ENCODE measurements around the gene H2AZ2. TPM values are rescaled to one million over a fixed set of nuclear protein-coding genes. Genes with fewer than 3 reads are reported as not detected.
A peak's percentile ranks its signal among the peaks of the same experiment; 100 is the strongest.
"Not testable (repeated sequence)": the region's sequence is repeated elsewhere in the genome, so short reads cannot be mapped to it uniquely, and the experiment has no call there.

Gene H2AZ2
- total and polyA plus RNA-seq, 5 experiments from 2014 or later, result 156 to 254 (median 236) TPM

- Mint-ChIP-seq H3K4me1 (peaks cover 18 to 53% (median 43%) of the 10 kb centered on the region in 4 donors), H3K27ac (peak overlapping the region; percentile 94 to 99 (median 98)), H3K4me3 (peak overlapping the region; percentile 87 to 98 (median 94)), H3K9me3 (peaks cover 0 to 5% (median 0%) of the 10 kb centered on the region in 9 donors), H3K27me3 (peaks cover 0 to 3% (median 0%) of the 10 kb centered on the region in 5 donors), H3K36me3 (peaks cover 0 to 14% (median 0%) of the 10 kb centered on the region in 3 donors)
- POLR2A ChIA-PET, result interaction anchor here (0.7 to 3.7 kb wide), 27 partner anchors 9 to 386 kb away, joined by 3 to 37 read pairs (median 7); partner anchors contain the start of genes DDX56, NUDCD3, OGDH and PPIA
- DNase-seq (no peak), ATAC-seq (peak; percentile 40 to 48)
Observed at GRCh38 chr7:44846816-44847508, 925 bp downstream of the H2AZ2 start.

DNA sequence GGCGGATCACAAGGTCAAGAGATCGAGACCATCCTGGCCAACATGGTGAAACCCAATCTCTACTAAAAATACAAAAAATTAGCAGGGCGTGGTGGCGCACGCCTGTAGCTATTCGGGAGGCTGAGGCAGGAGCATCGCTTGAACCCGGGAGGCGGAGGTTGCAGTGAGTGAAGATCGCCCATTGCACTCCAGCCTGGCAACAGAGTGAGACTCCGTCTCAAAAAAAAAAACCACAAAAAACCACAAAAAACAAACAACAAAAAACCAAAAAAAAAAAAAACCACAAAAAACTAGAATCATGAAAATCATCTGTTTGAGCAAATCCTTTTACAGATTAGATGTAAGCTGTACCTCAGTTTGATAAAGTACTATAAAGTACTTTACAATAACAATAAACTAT is 1.5 kb downstream of the H2AZ2 start:
- peak in 7 of 10 donors; percentile 6 to 53 (median 28) for DNase-seq
- H3K27ac Mint-ChIP-seq, result peak overlapping the region; percentile 94 to 99 (median 98)
- not testable (repeated sequence) for H3K27me3 Mint-ChIP-seq, ATAC-seq, H3K9me3 Mint-ChIP-seq
- peak overlapping the region; percentile 87 to 98 (median 94) for H3K4me3 Mint-ChIP-seq
- H3K4me1 Mint-ChIP-seq, result peaks cover 21 to 59% (median 47%) of the 10 kb centered on the region in 4 donors
- POLR2A ChIA-PET, result interaction anchor here (0.7 to 3.7 kb wide), 17 partner anchors 9 to 795 kb away, joined by 3 to 34 read pairs (median 5); partner anchors contain the start of genes DDX56, NUDCD3, OGDH and PPIA
- H3K36me3 Mint-ChIP-seq, result peaks cover 0 to 20% (median 3%) of the 10 kb centered on the region in 3 donors

DNA sequence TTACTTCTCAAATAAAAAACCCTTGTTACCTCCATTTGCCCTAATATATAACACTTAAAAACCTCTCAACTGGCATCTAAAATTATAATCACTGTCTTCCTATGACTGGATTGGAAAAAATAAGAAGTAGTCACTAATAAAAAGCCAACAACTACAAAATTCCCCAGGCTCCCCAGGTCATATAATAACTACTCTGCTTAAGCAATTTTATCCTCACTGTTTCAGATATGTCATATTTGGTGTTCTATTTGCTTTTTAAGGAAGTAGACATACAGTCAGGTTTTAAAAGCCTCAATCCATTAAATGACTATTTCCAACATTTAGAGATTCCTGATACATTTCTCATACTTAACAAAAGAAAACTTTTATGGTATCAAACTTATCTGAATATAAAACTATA is 2.4 kb downstream of the H2AZ2 start:
- DNase-seq (no peak), ATAC-seq (no peak)
- H3K4me1 Mint-ChIP-seq, result peaks cover 23 to 65% (median 55%) of the 10 kb centered on the region in 4 donors
- peaks cover 0 to 3% (median 0%) of the 10 kb centered on the region in 5 donors for H3K27me3 Mint-ChIP-seq
- H3K27ac Mint-ChIP-seq, result peak overlapping the region in 9 of 10 donors; percentile 60 to 99 (median 98)
- H3K36me3 Mint-ChIP-seq, result peaks cover 0 to 30% (median 8%) of the 10 kb centered on the region in 3 donors
- POLR2A ChIA-PET, result interaction anchor here (0.6 to 3.7 kb wide), 6 partner anchors 22 to 355 kb away, joined by 3 to 32 read pairs (median 12); partner anchors contain the start of genes NUDCD3, PPIA and TMED4
- H3K4me3 Mint-ChIP-seq, result peak overlapping the region in 9 of 10 donors; percentile 45 to 96 (median 93)
- peaks cover 0 to 5% (median 0%) of the 10 kb centered on the region in 9 donors for H3K9me3 Mint-ChIP-seq

GRCh38 chr7:44843440-44843839 is 4.4 kb downstream of the H2AZ2 start:
- Mint-ChIP-seq H3K36me3 (peaks cover 0 to 43% (median 15%) of the 10 kb centered on the region in 3 donors), H3K4me1 (peaks cover 23 to 71% (median 59%) of the 10 kb centered on the region in 4 donors)
- not testable (repeated sequence) for ATAC-seq, H3K27me3 Mint-ChIP-seq, H3K9me3 Mint-ChIP-seq, H3K4me3 Mint-ChIP-seq, DNase-seq, H3K27ac Mint-ChIP-seq
- POLR2A ChIA-PET, result interaction anchor here (0.7 to 1.8 kb wide), 6 partner anchors 42 to 1005 kb away, joined by 3 to 5 read pairs (median 4); partner anchors contain the start of genes DDX56 and PPIA

- not testable (repeated sequence) for H3K9me3 Mint-ChIP-seq, H3K27me3 Mint-ChIP-seq, DNase-seq, ATAC-seq
- POLR2A ChIA-PET, result interaction anchor here (0.7 to 1.2 kb wide), 4 partner anchors 43 to 269 kb away, joined by 3 read pairs; partner anchors contain the start of genes DDX56, OGDH, PPIA and PURB
- Mint-ChIP-seq H3K4me1 (peaks cover 20 to 68% (median 57%) of the 10 kb centered on the region in 4 donors), H3K36me3 (peaks cover 0 to 49% (median 15%) of the 10 kb centered on the region in 3 donors), H3K4me3 (peak overlapping the region in 2 of 10 donors; percentile 0 to 40), H3K27ac (peak overlapping the region in 1 of 10 donors; percentile 41)
Observed at GRCh38 chr7:44842675-44843074, 5.2 kb downstream of the H2AZ2 start.

GRCh38 chr7:44838751-44839150 is 9.1 kb downstream of the H2AZ2 start:
- peaks cover 0 to 79% (median 18%) of the 10 kb centered on the region in 3 donors for H3K36me3 Mint-ChIP-seq
- POLR2A ChIA-PET, result no interaction called here
- ATAC-seq, result no peak

DNA sequence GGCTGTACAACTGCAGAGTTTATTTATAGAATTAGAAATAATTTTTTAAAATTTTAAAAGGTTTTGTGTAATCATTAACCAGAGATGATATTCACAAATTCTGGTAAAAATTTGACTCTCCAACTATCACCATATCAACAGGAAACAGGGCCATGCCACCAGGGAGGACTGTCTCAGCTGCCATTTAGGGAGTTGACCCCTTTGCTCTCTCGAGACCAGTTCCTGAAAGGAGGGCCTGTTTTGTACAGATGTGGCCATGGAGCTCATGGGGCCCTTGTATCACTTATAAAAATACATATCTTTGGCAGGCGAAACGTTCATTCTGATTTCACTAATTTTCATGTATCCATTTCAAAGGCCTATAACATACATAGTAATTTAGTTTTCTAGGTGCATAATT is 20.3 kb downstream of the H2AZ2 start:
- ATAC-seq, result no peak
- POLR2A ChIA-PET, result interaction anchor here (1.0 kb wide), 1 partner anchor 59 kb away, joined by 3 read pairs; no protein-coding TSS in a partner anchor
- Mint-ChIP-seq H3K4me3 (no peak overlapping the region), H3K27me3 (no peaks in the 10 kb centered on the region), H3K27ac (peak overlapping the region in 9 of 10 donors; percentile 5 to 77 (median 61)), H3K36me3 (peaks cover 0 to 66% (median 7%) of the 10 kb centered on the region in 3 donors), H3K9me3 (no peaks in the 10 kb centered on the region), H3K4me1 (peaks cover 0 to 17% (median 4%) of the 10 kb centered on the region in 4 donors)
- DNase-seq, result no peak

More at GRCh38 chr7:44838751-44839150, 9.1 kb downstream of the H2AZ2 start:
- Mint-ChIP-seq H3K4me3 (no peak overlapping the region), H3K27me3 (no peaks in the 10 kb centered on the region), H3K4me1 (peaks cover 11 to 42% (median 28%) of the 10 kb centered on the region in 4 donors), H3K9me3 (no peaks in the 10 kb centered on the region), H3K27ac (peak overlapping the region in 1 of 10 donors; percentile 40)
- no peak for DNase-seq

DNA sequence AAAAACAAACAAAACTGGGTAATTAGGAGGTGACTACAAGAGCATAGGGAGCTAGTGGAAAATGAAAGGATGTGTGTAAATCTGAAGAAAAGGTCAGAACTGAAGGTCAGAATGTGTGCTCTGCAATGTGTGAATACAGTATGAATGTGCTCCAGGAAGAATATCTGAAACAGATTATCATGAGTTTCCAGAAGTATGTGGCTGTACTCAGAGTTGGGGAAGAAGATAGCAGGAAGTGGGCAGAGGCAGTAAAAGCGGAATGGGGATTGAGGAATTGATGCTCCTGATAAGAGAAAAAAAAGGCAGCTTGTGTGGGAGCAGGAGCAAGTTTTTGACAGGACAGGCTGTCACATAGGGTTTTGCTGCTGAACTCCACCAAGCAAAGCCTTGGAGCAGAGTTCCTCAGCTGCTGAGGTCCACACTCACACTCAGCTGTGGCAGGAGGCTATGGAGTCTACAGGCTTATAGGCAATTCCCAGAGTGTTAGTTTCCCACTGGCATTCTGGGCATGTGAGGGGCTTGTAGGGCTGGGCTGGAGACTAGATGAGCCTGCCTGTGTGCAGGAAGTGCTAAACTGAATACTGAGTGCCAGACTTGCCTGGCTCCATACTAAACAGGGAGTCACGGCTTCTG is 22.9 kb downstream of the H2AZ2 start:
- Mint-ChIP-seq H3K4me1 (peaks cover 0 to 21% (median 6%) of the 10 kb centered on the region in 4 donors), H3K36me3 (peaks cover 0 to 43% (median 7%) of the 10 kb centered on the region in 3 donors), H3K27ac (peak overlapping the region; percentile 32 to 88 (median 70)), H3K9me3 (no peaks in the 10 kb centered on the region), H3K4me3 (no peak overlapping the region), H3K27me3 (no peaks in the 10 kb centered on the region)
- POLR2A ChIA-PET, result no interaction called here
- ATAC-seq (peak; percentile 20 to 25), DNase-seq (no peak)

DNA sequence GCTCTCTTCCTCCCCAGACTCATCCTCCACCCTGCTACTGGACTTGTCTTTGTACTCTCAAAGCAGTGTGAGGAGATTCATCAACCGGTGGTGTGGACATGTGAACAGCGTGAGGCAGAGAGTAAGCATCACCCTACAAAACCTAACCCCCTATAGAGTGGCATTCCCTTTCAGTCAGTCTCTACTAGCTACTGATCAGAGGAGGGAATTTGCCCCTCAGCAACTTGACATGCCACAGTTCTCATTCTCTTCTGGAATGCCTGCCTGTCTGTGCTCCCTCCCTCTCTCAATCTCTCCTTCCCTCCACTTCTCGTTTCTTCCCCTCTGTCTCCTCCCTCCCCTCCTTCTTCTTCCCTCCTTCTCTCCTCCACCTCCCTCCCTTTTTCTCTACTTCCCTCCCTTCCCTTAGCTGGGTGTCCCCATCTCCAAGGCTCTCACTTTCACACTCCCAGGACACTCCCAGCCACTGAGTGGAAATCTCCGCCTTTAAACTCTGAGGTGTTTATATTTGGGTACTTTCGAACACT is 24.6 kb downstream of the H2AZ2 start:
- POLR2A ChIA-PET, result interaction anchor here (0.7 to 0.9 kb wide), 3 partner anchors 11 to 81 kb away, joined by 3 to 4 read pairs (median 3); no protein-coding TSS in a partner anchor
- DNase-seq, result no peak
- H3K4me1 Mint-ChIP-seq, result peaks cover 0 to 21% (median 6%) of the 10 kb centered on the region in 4 donors
- peaks cover 0 to 26% (median 6%) of the 10 kb centered on the region in 3 donors for H3K36me3 Mint-ChIP-seq
- no peaks in the 10 kb centered on the region for H3K9me3 Mint-ChIP-seq
- H3K27me3 Mint-ChIP-seq, result no peaks in the 10 kb centered on the region
- H3K4me3 Mint-ChIP-seq, result no peak overlapping the region
- ATAC-seq, result no peak
- H3K27ac Mint-ChIP-seq, result peak overlapping the region; percentile 9 to 86 (median 70)

DNA sequence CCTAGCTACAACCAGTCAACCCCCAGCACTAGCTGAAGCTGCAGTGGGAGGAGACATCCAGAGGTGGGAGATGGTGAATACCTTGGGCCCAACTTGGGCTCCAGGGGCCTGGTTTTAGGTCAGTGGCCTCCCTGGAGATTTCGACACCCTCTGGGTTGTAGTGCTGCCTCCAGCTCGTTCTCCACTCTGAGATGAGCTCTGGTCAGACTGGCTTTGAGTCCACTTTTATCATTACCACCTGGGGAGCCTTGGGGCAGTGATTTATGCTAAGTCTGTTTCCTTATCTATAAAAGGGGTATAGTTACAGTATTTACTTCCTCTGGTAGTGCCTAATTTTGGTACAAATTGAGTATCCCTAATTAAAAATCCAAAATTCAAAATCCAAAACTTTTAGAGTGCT is 28.6 kb downstream of the H2AZ2 start:
- H3K4me3 Mint-ChIP-seq, result no peak overlapping the region
- no peak overlapping the region for H3K27ac Mint-ChIP-seq
- H3K27me3 Mint-ChIP-seq, result no peaks in the 10 kb centered on the region

DNA sequence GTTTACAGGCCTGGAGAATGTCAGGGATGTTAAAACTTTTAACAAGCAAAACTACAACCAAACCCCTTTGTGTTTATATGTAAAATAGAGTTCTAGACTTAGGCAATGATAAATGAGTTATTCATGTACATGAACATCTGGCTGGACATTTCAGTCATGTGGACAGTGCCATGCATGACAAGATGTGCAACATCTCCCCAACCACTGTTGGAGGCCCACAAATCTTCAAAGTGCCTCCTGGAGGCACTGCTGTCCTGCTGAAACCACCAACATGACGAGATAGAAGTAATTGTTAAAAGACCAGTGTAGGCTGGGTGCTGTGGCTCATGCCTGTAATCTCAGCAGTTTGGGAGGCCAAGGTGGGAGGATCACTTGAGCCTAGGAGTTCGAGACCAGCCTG is 33.0 kb downstream of the H2AZ2 start:
- DNase-seq, result no peak
- POLR2A ChIA-PET, result no interaction called here
- peak overlapping the region in 1 of 10 donors; percentile 71 for H3K27ac Mint-ChIP-seq
- ATAC-seq, result no peak
- peaks cover 0 to 1% (median 0%) of the 10 kb centered on the region in 4 donors for H3K4me1 Mint-ChIP-seq
- H3K4me3 Mint-ChIP-seq, result no peak overlapping the region
- no peaks in the 10 kb centered on the region for H3K27me3 Mint-ChIP-seq
- no peaks in the 10 kb centered on the region for H3K36me3 Mint-ChIP-seq
- H3K9me3 Mint-ChIP-seq, result no peaks in the 10 kb centered on the region

More for the DNA sequence above, 28.6 kb downstream of the H2AZ2 start:
- Mint-ChIP-seq H3K4me1 (peaks cover 0 to 12% (median 2%) of the 10 kb centered on the region in 4 donors), H3K36me3 (no peaks in the 10 kb centered on the region), H3K9me3 (no peaks in the 10 kb centered on the region)
- POLR2A ChIA-PET, result interaction anchor here (0.7 to 1.5 kb wide), 2 partner anchors 22 to 487 kb away, joined by 3 read pairs; no protein-coding TSS in a partner anchor
- no peak for ATAC-seq
- no peak for DNase-seq

GRCh38 chr7:44811571-44811970 is 36.3 kb downstream of the H2AZ2 start:
- Mint-ChIP-seq H3K36me3 (no peaks in the 10 kb centered on the region), H3K9me3 (no peaks in the 10 kb centered on the region), H3K4me1 (peaks cover 0 to 1% (median 0%) of the 10 kb centered on the region in 4 donors), H3K4me3 (no peak overlapping the region), H3K27ac (no peak overlapping the region), H3K27me3 (no peaks in the 10 kb centered on the region)
- no peak for DNase-seq
- POLR2A ChIA-PET, result interaction anchor here (1.2 to 1.4 kb wide), 2 partner anchors 12 to 36 kb away, joined by 3 read pairs; partner anchors contain the start of gene H2AZ2
- no peak for ATAC-seq

Data from naive thymus-derived CD8-positive, alpha-beta T cell (primary cell).